Fibroblast of skin of right biceps (primary cell): ENCODE results near the gene TRIO.

Experiments
- DNase-seq: peaks from one replicate; pipeline ENCODE4 v3.0.0-alpha.2; 2013

Gene TRIO

GRCh38 chr5:14171046-14171445, 27.9 kb downstream of the TRIO start:
- DNase-seq = peak; percentile 45

GRCh38 chr5:14171621-14172020, 28.5 kb downstream of the TRIO start:
- DNase-seq = peak; percentile 63

DNA sequence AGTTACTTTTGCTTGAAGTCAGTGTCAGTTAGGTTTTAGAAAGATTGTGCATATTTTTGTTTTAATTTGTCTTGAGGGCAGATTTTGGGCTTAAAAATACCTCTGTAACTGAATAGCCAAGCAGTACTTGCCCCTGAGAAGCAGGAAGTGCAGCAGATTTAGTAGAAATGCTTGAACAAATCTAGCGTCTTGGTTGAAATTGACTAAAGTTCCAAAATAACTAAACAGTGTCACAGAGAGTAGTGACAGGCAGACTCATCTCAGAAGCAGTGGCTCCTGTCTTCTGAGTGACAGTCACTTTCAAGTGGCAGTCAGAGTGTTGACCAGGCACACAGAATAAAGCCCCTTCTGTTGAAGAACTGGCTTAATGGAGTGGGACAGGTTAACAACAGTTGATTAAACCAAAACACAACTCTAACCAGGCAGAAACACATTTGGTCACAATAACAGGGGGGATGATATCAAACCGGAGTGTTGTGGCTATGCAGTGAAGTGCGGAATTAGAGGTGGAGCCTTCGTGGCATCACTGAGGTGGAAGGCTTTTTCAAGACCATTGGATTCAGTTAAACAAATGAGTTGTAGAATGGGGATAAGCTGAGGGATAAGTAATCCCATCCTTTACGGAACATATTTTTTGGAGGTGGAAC, 29.1 kb downstream of the TRIO start:
- no peak for DNase-seq

- peak; percentile 41 for DNase-seq
Observed at GRCh38 chr5:14173377-14174229, 30.5 kb downstream of the TRIO start.

- no peak for DNase-seq
Observed at GRCh38 chr5:14174230-14174636, 31.1 kb downstream of the TRIO start.

GRCh38 chr5:14175381-14175780, 32.2 kb downstream of the TRIO start:
- no peak for DNase-seq

- DNase-seq = no peak
Observed at GRCh38 chr5:14176888-14177287, 33.7 kb downstream of the TRIO start.

- DNase-seq = peak; percentile 42
Observed at GRCh38 chr5:14177634-14178033, 34.5 kb downstream of the TRIO start.

GRCh38 chr5:14178091-14178490, 34.9 kb downstream of the TRIO start:
- peak; percentile 73 for DNase-seq

- peak; percentile 91 for DNase-seq
Observed at GRCh38 chr5:14178671-14179211, 35.6 kb downstream of the TRIO start.

- peak; percentile 63 for DNase-seq
Observed at GRCh38 chr5:14179446-14179845, 36.3 kb downstream of the TRIO start.

DNA sequence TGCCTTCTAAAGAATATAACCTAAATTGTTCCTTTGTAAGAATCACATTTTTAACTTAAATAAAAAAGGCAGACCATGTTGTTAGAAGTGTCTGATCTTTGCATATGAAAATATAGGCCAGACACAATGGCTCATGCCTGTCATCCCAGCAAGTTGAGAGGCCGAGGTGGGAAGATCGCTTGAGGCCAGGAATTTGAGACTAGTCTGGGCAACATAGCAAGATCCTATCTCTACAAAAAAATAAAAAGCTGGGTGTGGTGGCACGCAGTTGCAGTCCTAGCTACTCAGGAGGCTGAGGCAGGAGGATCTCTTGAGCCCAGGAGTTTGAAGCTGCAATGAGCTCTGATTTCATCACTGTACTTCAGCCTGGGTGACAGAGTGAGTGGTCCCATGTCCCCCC, 37.3 kb downstream of the TRIO start:
- no peak for DNase-seq

DNA sequence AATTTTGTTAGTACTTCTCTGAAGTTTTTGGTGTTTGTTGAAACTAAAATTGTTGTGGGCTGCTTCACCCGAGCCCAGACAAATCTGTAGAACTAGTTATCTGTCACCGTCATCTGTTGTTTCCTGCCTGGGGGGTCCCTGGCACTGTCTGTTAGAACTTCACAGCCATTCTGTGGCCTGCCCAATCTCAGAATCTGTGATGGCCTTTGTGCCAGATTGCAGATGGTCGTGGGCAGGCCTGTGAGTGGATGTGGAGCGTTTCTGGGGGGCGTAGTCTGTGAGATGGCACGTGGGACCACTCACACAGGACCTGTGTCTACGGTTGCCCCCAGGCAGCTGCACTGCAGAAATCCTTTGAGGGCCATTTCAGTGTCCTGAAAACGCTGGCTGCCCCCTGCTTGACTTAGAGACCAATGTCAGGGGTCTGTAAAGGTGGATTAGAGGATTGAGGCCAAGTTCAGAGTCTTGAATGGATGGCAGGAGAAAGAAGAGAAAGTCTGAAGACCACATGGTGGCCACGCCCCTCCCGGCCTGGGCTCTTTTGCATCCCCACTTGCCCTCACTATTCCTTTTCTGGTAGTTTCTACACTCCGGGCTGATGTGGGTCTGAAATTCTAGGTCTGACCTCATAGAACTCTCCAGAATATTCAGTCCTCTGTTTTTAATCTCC, 38.3 kb downstream of the TRIO start:
- DNase-seq = no peak

DNA sequence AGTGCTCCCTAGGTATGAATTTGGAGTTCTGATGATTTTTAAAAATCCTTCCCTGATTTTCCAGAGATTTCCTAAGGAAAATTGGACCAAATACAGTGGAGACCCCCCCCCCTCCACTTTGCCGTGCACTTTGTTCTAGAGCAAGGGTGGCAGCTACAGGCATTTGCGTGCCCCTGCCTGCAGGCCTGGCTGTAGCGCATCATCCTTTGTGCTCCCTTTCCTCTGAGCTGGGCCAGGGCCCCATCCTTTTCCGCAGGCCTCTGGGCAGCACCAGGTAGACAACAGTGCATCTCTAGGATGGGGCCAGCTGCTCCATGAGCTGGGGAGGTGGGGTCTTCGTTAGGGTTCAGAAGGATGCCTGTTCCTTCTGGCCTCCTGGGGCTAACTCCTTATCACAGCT, 39.6 kb downstream of the TRIO start:
- no peak for DNase-seq

DNA sequence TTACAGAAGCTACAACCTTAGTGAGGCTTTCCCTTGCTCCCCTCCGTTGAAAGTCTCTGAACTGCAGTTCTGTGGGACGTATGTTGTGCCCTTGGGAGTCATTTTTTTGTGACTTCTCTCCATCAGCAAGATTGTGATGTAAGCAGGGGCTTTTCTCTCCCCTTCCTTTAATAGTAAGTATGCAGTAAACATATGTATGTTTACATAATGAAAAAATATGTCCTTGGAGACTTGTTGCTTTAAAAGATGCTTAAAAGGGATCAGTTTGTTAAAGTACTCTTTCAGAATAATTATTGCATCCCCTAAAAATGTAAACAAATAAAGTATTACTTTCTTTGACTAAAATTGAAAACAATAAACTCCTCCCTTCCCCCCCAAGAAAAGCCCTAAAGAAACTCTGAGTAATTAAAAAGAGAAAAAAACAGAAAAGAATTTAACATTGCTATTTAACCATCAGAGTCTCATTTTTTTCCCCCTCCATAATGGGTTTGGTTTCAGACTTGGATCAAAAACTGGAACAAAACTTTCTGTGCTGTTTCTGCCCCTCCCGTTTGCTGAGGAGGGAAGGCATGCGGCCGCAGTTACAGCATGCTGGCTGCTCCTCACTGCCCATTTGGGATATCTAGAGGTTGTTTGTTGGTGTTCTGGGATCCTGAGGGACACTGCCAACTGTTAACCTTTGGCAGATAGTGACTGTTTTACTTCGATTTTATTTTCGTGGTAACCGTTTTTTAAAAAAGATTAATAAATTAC, 40.2 kb downstream of the TRIO start:
- DNase-seq = peak; percentile 49

DNA sequence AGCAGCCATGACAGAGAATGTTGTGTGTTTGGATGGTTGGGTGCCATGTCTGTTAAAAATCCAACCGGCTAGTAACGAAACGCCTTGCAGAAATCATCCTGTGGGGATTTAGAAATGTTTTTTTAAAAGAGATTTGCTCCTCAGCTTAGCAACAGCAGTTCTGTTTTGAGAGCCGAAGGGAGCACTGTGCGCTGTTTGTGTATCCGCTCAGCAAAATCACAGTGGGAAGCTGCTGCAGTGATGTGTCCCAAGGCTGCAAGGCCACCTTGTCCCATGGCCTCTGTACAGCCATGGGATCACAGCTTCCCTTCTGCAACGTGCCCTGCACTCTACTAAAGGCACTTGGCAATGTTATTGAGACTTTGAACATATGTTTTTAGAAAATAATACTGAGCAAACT, 40.9 kb downstream of the TRIO start:
- DNase-seq = no peak

DNA sequence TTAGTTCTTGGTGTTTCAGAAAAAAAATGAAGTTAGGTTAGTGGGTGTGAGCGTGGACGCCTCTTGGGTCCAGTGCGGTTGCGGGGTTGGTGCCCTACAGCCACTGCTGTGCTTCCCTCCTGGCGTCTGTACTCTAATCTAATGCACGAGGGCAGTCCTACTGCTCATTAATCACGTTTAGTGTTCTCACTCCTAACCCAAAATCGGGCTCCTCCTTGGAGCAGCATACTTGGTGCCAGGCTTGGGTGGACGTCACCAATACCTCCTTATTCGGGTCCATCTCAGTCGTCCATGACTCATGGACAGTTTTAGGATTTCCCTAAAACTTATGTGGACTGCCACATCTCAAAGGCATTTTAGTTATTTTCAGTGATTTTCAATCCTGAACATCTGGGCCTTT, 41.6 kb downstream of the TRIO start:
- peak; percentile 89 for DNase-seq

DNA sequence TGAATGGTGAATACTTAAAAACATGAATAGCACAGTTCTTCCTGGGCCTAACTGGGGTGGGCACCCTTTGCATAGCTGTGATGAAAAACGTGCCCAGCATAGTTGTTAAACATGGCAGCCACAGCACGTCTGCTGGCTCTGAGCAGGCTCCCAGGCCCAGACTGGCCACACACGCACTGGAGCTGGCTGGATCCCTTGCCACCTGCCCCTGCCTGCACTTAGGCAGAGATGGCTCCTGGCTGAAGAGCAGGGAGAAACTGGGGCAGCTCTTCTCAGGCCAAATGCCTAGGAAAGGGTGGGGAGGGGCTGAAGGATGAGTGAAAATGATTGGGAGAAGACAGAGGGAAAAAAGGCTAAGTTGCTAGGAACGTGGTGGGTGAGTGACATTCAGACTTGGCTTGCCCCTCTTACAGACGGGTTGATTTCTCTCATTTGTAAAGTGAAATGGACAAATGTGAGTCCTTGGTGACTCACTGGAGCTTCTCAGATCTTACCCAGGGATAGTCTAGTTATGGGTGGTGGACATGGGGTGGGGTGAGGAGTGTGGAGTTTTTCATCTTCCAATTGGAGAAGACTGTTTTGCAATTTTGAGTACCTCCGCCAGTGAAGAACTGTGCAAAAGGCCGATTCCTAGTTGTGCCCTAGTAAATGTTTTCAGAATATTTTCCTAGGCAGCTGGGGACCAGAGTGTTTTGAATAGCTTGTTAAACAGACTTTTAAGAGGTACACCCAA, 42.4 kb downstream of the TRIO start:
- DNase-seq = peak; percentile 91

GRCh38 chr5:14186059-14186830, 43.1 kb downstream of the TRIO start:
- DNase-seq = peak; percentile 90

- DNase-seq = no peak
Observed at GRCh38 chr5:14187157-14187556, 44.0 kb downstream of the TRIO start.

DNA sequence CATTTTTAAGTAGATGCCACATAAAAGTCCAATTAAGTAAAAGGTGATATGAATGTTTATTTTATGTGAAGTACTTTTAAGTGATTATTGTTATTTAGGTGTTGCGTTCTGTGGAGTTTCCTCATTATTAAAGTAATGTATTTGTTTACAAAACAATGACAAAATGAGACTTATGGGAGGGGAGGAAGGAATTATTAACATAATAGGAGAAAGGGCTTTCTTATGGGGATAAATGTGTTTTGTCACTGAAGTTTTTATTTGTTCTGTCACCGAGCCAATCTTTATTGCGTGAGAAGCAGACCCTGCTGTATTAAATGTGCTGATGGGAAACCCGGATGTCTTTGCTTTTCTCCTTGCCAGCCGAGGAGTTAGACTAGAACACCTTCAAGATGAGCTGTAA, 44.5 kb downstream of the TRIO start:
- peak; percentile 61 for DNase-seq
